H1 (cell line): ENCODE data around the gene NRIP3. TPM values are rescaled to one million over a fixed set of nuclear protein-coding genes. Genes with fewer than 3 reads are reported as not detected.

Experiments used
- RFX5 ChIP-seq: IDR thresholded peaks from 2 replicates; pipeline ENCODE4 v1.6.1; 2011; ENCODE audit warnings: low read depth, low read length, improper control_type of control experiment, borderline replicate concordance
- SP4 ChIP-seq: IDR thresholded peaks from 2 replicates; pipeline ENCODE4 v1.6.1; 2012; ENCODE audit warnings: low read length, inconsistent platforms
- polyA plus RNA-seq, 7 experiments: library from polyadenylated mRNA; depleted of rRNA in 3 of 7; stranded (reverse) in 5 of 7; unstranded in 2 of 7; fragments of >200 nt in 5 of 7; fragments of 200-250 nt in 2 of 7; gene quantifications; 1 replicate in 5 of 7; 2 replicates in 1 of 7; 4 replicates in 1 of 7; pipeline versions ENCODE4 v1.2.1 to v1.2.3, GENCODE V29; 2011 to 2013; ENCODE audit warnings: missing spikeins in 2 of 7, mixed read lengths in 2 of 7
- total RNA-seq: library from RNA; stranded (reverse); fragmentation: NEBNext Ultra II Directional; extraction: Animal tissue kit (Norgen Biotek cat#: 25700); gene quantifications from 2 replicates; pipeline ENCODE4 v1.2.1, GENCODE V29; 2021

The NRIP3 gene
- total and polyA plus RNA-seq, 2 of the 8 experiments (the other 6 are each of a cell fraction or from before 2014, with no cell fraction given): 3.9 to 7.1 TPM

DNA sequence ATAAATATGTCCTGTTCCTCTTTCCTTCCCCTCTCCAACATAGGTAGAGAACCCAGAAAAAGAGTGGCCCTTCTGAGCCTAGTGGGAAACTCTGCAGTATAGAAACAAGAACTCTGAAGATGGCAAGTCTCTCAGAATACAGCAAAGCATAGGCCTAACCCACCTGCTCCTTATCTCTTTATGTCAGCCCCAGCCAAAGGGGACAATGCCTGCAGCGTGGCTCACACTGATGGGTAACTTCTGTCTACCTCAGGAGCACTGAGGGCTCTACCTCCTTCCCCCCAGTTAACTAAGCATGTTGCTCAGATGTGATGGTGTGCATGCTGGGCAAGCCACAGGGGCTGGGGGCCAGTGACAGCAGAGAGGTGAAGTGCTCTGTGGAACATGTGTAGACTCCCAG is 4.9 kb upstream of the NRIP3 start (continued):
- TF ChIP-seq SP4: no peak
- no peak for TF ChIP-seq RFX5
